H1 (cell line): ENCODE results near the gene RHBDF1. TPM values are rescaled to one million over a fixed set of nuclear protein-coding genes. Genes with fewer than 3 reads are reported as not detected.

Source experiments
- EZH2 ChIP-seq: fragments of 200-600 bp; sonication (generic); IDR thresholded peaks from 2 replicates; pipeline ENCODE4 v1.7.1; 2012; ENCODE audit warnings: low read depth, mild to moderate bottlenecking, moderate library complexity, low read length, inconsistent platforms; ENCODE audit not compliant: severe bottlenecking
- polyA plus RNA-seq, 7 experiments: library from polyadenylated mRNA; depleted of rRNA in 3 of 7; stranded (reverse) in 5 of 7; unstranded in 2 of 7; fragments of >200 nt in 5 of 7; fragments of 200-250 nt in 2 of 7; gene quantifications; 1 replicate in 5 of 7; 2 replicates in 1 of 7; 4 replicates in 1 of 7; pipeline versions ENCODE4 v1.2.1 to v1.2.3, GENCODE V29; 2011 to 2013; ENCODE audit warnings: missing spikeins in 2 of 7, mixed read lengths in 2 of 7
- total RNA-seq: library from RNA; stranded (reverse); fragmentation: NEBNext Ultra II Directional; extraction: Animal tissue kit (Norgen Biotek cat#: 25700); gene quantifications from 2 replicates; pipeline ENCODE4 v1.2.1, GENCODE V29; 2021

The RHBDF1 gene
- total and polyA plus RNA-seq, 2 of the 8 experiments (the other 6 are each of a cell fraction or from before 2014, with no cell fraction given), result 37.4 to 51.6 TPM

DNA sequence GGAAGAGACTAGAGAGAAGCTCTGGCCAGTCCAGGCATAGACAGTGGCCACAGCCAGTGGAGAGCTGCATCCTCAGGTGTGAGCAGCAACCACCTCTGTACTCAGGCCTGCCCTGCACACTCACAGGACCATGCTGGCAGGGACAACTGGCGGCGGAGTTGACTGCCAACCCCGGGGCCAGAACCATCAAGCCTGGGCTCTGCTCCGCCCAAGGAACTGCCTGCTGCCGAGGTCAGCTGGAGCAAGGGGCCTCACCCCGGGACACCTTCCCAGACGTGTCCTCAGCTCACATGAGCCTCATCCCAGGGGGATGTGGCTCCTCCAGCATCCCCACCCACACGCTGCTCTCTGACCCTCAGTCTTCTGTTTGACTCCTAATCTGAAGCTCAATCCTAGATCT is 3.2 kb downstream of the RHBDF1 start (continued):
- no peak for TF ChIP-seq EZH2
